GM19463 (cell line): Measurements from ENCODE around the gene KRT76.
"Not testable (repeated sequence)": the region's sequence is repeated elsewhere in the genome, so short reads cannot be mapped to it uniquely, and the experiment has no call there.

Source experiments
- ATAC-seq: cut with Tn5 transposase; IDR thresholded peaks from one replicate; pipeline ENCODE4 v1.9.1; 2021; ENCODE audit warnings: mild to moderate bottlenecking, moderate library complexity; ENCODE audit not compliant: unreplicated experiment

Gene KRT76

DNA sequence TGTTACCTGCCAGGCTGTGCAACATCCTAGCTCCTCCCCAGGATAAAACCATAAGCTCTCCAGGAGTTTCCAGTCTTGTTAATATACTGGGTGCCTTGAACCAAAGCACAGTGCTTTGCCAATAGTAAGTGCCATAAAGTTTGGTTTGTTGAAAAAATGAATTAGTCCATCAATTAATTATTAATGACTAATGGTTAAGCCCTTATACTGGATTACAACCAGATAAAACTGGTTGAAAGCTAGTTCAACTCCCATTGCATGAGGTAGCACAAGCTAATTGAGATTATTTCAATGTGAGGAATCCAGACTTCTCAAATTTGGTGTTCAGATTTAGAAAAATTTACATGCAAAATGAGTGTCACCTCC, 20.4 kb upstream of the KRT76 start:
- ATAC-seq = no peak

DNA sequence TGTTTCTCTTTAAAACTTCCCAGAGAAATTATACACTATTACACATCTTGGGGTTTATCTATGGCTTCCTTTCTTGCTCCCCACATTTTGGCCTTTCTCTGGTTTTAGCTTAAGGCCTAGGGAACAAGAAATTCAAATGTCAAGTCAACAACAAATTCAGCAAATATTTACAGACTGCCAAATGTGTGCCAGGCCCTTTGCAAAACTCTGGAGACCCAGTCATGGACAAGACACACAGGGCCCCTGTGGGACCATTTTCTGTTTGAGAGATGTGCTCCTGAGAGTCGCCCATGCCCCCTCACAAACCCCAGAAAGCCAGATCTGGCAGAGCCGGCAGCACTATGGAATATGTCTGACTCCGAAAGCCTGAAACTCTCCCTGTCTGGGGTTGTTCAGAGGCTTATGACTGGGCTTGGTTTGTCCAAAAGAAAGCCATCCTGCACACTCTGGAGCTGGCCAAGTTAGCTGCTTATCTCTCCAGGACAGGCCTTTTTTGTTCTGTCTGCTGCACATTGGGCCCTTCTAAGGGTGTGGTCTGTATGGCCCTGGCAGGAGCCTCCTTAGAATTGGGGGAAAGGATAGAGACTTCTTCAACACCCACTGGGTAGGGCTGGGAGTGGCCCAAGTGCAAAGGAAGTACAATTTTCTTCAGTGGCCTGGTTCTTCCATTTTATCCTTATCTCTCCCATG, 19.8 kb upstream of the KRT76 start:
- ATAC-seq = no peak

DNA sequence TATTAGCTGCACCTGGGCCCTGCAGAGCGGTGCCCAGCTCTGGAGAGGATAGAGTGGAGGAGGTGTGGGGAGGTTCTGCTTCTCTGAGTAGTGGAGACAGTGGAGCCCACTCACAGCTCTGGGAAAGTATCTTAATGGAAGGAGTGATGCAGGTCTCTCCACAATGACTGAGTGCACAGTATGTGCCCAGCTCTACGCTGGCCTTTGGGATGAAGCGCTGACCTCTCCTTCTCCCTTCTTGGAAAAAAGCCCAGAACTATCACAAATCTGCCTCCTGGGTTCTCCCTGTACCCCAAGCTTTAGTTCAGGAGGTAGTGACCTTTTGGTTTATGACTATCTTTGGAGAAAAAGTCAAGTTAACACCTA, 19.3 kb upstream of the KRT76 start:
- ATAC-seq = no peak

DNA sequence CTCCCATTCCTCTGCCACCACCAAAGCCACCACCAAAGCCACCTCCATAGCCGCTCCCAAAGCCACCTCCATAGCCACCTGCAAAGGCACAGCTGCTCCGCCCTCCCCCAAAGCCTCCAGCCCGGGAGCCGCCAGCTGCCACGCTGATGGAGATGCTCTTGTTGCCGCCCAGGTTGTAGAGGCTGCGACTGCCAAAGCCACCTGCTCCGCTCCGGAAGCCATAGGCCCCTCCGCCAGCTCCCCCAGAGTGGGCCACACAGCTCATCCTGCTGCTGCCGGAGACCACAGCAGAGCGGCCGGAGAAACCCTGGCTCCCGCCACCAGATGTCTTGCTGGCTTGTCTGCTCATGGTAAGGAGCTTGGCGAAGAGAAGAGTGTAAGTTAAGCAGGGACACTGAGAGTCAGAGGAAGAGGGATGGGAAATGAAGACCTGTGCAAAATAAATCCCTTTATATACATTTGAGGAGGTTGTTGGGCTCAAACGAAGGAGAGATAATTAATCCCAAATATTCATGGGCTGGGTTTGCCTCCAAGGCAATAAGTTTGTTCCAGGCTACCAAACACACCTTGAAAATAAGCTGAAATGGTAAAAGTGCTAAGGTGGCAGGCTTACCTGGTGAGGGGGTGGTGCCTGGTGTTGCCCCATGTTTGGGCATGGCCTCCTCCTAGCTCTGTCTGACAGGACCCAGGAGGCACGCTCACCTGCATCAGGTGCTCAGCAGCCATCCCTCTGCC, 18.7 kb upstream of the KRT76 start, which contains the start of gene KRT3:
Gene KRT3 (minus strand): TSS at position 424 of the 735 bp plus-strand sequence. CDS start 75 bp downstream, at position 349.
- ATAC-seq = no peak

DNA sequence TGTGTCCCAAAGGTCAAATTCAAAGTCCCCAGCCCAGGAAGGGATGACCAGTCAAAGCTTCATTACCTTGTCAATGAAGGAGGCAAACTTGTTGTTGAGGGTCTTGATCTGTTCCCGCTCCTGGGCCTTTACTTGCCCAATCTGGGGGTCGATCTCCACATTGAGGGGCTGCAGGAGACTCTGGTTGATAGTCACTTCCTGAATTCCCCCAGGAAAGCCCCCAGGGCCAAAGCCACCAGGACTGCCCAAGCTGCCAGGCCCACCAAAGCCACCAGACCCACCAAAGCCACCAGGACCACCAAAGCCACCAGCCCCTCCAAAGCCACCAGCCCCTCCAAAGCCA, 18.2 kb upstream of the KRT76 start:
- ATAC-seq = not testable (repeated sequence)

DNA sequence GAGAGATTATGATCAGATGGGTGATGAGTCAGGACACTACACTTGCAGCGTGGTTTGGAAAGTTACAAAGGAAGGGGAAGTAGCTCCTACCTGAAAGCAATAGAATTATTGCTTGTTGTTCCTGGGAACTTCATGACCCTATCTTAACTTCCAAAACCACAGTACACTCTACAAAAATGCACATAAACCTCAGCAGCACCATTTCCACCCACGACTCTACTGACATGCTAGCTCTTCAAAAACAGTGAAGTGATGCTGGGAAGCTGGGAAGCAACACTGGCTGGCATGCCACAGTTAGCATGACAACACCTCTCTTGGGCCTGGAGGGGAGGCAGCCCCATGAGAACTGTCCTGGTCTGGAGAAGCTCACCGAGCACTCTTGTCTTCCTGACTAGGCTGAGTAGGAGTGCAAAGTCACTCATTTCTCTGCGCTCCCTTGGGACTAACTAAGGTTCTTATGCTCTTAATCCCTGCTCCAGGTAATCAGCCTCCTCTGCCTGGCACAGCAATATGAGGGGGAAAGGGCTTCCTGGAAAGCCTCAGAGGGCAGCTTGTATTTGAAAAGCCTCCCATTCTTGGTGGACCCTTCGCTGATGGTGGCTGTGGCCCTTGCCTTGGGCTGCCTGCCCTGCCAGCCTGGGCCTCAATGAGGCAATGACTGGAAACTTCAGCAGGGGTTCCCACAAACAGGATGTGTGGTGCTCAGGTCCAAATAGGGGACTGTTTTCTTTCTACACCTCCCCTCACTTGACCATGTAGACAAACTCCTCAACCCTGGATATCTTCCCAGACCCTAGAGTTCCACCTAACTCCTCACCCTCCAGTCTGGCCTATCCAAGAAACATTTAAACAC, 17.6 kb upstream of the KRT76 start:
- no peak for ATAC-seq

DNA sequence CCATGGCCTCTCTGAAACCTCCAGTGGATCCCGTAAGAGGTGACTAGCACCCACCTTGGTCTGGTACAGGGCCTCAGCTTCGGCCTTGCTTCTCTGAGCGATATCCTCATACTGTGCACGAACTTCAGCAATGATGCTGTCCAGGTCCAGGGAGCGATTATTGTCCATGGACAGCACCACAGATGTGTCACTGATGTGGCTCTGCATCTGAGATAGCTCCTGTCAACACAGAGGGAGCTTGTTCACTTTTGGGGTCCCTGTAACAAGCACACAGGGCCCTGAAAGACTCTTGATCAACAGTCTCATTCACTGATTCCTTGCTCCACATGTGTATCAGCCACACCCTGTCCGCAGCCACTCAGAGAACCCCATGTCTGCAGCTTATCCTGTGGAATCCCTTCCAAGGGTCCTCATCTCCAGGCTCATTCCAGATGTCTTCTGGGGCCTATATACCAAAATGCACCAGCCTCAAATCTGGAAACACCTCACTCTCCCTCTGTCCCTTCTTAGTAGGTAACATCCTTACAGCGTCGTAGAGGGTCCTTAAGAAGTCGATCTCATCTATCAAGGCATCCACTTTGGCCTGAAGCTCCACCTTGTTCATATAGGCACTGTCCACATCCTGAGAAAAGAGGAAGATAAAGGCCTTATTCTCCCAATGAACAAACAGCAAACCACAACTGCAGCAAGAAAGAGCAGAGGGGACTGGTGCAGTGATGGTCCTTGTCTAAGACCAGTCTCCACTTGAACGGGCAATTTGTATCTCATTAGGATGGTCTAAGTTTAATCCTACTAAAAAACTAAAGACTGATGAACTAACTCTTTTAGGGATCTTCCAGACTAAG, 15.3 kb upstream of the KRT76 start:
- no peak for ATAC-seq

DNA sequence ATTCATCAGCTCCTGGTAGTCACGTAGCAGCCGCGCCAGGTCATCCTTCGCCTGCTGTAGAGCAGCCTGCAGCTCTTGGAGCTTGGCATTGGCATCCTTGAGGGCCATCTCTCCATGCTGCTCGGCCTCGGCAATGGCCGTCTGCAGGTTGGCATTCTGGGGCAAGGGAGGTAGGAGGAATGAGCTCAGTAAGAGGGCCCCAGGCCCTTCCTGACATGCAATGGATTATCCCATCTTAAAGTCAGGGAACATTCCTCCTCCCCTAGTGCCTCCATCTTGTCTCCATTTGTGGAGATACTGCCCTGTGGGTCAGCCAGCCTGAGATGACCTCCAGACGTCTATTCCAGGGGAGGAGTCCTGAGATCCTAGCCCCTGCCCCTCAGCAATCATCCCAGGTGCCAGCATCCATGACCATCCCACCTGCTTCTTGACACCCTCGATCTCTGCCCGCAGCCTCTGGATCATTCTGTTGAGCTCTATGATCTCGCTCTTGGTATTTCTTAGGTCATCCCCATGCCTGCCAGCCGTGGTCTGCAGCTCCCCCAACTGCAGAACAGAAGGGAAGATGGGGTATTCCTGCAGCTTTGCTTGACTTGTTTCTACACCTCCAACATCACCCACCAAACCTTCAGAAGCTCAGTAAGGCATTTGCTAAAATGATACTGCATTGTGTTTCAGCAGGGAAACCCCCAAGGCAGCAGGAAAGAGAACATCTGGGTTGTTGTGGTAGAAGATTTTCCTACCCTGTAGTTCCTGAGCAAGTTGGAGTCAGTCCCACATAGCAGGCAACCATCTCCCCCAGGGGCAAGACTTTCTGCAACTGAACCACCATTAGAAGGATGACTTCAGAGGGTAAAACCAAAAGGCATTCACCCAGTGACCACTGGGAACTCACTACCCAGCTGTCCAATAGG, 14.4 kb upstream of the KRT76 start:
- ATAC-seq = no peak

DNA sequence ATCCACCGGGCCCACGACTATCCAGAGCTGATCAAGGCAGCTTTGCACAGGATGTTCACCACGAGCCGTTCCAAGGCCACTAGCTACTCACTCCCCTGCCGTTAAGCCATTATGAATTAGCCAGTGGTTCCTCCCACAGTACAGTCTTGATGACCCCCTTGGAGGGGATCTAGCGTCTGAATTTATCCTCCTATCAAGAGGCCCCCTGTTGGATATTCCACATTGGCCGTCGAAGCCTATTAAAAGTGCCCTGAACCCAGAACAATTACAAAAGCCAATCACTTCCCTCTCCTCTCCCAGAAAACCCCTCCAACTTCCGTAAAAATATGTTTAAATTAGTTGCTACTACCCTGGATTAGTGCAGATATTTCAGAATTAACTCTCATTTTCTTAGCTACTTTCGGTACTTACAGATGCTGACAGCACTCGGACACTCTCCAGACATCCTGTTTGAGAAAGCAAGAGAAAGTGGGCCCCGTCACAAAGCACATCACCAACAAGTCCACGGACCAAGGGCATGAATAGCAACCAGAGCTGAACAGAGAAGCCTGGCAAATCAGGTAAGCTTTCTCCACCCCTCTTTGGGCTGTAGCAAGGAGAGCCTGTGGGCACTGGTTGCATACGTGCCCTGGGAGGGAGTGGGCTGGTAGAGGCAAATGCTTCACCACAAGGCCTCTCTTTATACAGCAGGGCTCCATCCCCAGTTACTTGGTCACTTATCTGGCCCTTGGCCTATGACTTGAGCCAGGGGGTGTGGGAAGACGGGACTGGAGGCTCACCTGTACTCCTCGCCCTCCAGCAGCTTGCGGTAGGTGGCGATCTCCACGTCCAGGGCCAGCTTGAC, 13.5 kb upstream of the KRT76 start:
- ATAC-seq = no peak

DNA sequence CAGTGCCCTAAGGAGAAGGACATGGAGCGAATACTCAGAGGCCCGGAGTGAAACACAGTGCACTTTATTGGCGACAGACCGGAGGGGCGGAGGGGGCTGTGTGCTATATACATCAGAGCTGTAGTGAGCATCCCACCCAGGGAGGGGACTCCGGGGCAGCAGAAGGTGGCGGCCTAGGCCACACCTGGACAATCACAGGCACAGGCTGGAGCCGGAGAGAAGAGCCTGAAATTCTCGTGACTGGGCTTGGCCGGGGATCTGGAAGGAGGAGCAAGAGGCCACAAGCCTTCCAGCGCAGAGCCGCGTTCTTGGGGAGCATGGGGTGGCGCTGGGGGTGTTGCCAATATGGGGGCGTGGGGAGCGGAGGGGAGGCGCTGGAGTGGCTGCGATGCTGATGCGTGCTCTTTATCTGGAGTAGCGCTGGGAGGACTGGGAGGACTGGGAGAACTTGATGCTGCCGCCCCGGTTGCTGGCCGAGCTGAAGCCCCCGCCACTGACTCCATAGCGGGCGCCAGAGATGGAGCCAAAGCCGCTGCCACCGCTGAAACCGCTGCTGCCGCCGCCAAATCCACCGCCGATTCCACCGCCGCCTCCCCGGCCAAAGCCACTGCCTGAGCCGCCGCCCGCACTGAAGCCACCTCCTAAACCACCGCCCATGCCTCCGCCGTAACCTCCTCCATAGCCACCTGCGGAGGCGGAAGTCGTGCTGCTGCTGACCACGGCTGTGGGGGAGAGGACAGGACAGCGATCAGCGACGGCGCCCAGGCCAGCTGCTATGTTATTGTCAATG, 12.7 kb upstream of the KRT76 start:
- no peak for ATAC-seq

DNA sequence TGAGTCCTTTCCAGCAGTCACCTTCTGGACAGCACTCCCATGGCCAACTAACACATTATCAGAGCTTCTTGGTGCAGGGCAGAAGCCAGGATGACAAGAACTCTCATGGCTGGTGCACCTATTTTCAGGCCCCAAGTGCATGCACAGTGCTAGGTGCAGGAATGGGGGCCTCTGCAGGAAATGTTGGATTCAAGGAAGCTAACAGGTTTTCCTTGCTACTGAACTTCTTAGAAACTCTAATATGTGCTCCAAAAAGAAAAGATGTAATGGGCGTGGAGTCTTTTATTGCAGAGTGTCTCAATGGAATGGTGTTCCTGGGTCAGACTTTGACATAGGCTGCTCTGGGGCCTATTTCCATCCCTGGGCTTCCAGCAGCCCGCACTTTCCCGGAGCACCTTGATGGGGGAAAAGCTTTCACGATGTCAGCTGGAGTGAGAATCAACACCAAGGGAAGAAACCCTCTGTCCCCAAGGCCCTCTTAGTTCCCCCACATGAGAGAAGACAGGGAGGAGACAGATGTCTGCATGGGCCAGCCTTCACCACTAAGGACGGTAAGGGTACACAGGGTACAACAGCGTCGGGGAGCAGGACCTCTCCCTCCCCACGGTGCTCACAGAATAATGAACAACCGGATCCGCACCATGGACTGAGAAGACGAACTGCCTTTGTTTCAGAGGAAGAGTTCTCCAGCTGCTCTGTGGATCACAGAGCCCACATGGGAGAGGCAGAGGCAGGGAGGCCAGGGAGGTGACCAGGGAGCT, 11.9 kb upstream of the KRT76 start:
- no peak for ATAC-seq

DNA sequence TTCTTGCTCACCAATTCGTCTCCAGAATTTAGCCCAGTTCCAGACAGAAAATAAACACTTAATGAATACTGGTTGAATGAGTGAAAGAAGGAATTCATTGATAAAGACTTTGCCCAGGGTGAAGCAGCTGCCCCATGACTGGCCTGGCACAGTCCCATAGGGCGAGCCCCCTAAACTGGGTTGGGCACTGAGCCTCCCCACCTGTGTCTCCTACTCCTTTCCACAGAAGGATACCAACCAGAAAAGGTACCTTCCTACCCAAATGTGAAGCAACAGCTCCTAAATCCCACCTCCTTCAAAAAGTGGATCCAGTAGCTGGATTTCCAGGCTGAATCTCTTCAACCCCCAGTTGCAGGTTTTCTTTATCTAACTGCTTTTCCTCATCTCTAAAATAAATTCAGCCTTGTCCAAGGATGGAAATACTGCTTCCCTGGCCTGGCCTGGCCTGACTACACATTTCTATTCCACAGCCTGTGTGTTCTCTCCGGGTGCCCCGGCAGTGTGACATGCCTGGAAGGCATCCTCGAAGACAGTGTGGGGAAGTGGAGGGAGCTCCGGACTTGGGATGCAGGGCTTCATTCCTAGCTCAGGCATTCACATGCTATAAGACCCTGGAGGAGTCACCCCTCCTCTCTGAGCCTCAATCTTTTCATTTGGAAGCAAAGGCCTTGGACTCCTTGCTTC, 11.2 kb upstream of the KRT76 start:
- no peak for ATAC-seq

DNA sequence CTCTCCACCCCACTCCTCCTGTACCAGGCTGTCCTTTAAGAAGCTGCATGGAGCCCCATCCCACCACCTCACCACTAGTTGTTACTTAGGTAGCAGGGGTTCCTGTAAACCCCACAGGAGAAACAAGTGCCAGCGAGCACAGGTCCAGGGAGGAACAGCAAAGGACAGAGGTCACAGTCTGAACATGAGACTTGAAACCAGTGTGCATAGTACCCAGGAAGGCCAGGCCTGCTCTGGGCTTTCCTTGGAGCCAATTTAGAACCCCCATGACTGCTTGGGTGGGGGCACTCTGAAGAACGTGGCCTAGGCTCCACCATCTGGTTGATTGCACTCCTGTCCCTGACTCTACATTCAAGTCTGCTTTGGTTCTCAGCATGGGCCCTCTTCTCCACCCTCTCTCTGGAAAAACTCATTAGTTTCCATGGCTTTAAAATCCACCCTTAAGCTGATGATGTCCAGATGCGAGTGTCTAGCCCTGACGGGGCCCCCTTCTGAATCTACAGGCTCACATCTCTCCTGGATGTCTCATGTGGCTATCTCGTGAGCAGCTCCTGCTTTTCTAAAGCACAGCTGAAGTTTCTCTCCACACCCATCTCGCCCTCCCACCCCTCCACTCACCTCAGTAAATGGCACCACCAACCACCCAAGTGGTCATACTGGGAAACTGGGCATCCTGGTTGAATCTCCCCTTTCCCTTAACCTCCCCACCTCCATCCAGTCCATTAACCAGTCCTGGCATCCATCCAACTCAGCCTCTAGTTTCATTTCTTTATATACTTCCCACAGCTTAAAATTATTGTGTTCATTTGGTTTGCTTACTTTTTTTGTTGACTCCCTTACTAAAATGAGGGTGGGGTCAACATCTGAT, 10.4 kb upstream of the KRT76 start:
- ATAC-seq = no peak

DNA sequence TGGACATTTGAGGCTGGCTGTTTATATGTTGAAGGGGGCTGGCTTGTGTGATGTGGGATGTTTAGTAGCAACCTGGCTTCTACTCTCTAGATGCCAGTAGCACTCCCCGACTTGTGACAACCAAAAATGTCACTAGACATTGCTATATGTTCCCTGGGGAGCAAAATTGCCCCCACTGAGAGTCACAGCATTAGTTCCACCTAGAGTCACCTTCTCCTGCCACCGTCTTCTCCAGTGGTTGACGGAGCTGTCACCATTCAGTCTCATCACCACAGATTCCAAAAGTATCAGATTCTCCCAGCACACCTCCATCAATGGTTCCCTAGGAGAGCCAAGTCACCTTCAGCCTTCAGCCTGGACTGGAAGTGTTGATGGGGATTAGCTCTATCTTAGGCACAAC, 7.8 kb upstream of the KRT76 start:
- no peak for ATAC-seq

DNA sequence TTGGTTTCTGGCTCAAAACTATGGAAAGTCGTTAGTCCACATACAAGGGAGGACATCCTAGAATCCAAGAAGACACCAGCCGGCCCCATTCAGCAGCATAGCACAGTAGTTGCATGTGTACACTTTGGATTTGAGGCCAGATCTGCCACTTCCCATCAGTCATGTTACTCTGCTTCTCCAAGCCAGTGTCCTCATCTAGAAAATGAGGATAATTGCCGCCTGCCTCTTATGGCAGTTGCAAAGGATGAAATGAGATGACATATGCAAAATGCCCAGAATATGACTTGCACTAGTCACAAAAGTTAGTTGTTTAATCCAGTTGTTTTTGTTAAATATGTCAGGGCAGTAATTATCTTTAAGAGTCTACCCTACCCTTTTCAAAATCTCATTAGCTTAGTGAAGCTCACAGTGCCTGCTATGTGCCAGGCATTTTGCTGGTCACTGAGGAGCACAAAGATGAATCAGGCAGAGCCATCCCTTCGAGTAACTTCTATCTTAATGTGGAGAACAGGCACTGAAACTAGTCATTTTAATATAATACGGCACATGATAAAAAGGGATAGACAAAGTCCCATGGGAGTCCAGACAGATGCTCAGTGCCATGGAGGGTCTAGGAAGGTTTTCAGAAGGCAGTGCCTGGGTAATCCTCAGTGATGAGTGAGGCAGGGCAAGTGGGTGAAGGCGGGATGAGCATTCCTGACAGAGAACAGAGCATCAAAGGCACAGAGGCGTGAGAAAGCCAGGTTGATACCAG, 6.6 kb upstream of the KRT76 start:
- no peak for ATAC-seq
